ENCODE data around the gene BCR.

DNA sequence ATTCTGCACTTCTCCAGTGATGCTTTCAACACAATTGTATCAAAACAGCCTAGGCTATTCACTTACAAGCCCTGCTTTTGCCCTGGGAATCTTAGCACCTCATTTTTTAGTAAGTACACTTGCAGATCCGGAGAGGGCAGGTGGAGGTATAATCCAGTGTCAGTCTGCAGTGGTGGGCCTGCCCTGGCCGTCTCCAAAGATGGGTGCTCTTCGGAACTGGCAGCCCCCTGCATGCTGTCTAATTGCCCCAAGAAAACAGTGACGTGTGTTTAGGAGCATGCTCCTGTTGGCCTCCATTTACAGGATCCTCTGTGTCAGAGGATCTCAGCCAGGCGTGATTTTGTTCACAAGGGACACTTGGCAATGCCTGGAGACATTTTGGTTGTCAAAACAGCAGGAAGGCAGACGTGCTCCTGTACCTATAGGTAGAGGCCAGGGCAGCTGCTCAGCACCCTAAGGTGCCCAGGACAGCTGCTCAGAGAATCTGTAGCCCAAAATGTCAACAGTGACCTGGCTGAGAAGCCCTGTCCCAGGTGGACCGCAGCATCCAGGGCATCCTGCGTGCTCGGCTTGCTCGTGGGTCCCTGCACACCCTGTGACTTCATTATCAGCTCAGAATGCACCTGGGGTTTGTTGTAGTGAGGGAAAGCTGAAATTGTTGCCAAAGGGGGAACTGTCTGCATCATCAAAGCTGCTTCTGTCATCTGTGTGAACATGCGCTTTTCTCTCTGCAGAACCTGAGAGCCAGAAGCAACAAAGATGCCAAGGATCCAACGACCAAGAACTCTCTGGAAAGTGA, 90.7 kb downstream of the BCR start:
- TF ChIP-seq, protein P1, sequence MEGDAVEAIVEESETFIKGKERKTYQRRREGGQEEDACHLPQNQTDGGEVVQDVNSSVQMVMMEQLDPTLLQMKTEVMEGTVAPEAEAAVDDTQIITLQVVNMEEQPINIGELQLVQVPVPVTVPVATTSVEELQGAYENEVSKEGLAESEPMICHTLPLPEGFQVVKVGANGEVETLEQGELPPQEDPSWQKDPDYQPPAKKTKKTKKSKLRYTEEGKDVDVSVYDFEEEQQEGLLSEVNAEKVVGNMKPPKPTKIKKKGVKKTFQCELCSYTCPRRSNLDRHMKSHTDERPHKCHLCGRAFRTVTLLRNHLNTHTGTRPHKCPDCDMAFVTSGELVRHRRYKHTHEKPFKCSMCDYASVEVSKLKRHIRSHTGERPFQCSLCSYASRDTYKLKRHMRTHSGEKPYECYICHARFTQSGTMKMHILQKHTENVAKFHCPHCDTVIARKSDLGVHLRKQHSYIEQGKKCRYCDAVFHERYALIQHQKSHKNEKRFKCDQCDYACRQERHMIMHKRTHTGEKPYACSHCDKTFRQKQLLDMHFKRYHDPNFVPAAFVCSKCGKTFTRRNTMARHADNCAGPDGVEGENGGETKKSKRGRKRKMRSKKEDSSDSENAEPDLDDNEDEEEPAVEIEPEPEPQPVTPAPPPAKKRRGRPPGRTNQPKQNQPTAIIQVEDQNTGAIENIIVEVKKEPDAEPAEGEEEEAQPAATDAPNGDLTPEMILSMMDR (IDR thresholded peaks at IDR 0.05), result no peak
- TF ChIP-seq POLR2A (IDR thresholded peaks at IDR 0.05), result no peak
